Astrocyte (in vitro differentiated cells and primary cell): Measurements from ENCODE around the gene KLHDC8A. TPM values are rescaled to one million over a fixed set of nuclear protein-coding genes. Genes with fewer than 3 reads are reported as not detected.

Experiments
- DNase-seq: peaks from one replicate; pipeline ENCODE4 v3.0.0-alpha.2; 2010; ENCODE audit warnings: low read depth
- FAIRE-seq: peaks from 2 replicates; lab custom pipeline; 2011; peaks lifted over from hg19 to GRCh38; lab: Jason Lieb, UNC
- H2AFZ ChIP-seq: 2 replicates; pipeline ENCODE4 v1.6.0; 2012; ENCODE audit warnings: low read depth, low read length, inconsistent platforms
- H3K27ac ChIP-seq: 2 replicates; pipeline ENCODE4 v1.5.1; 2011; ENCODE audit warnings: low read depth, low read length, inconsistent platforms
- H3K27me3 ChIP-seq: 2 replicates; pipeline ENCODE4 v1.6.0; 2011; ENCODE audit warnings: low read length, inconsistent platforms; ENCODE audit not compliant: insufficient read depth
- H3K36me3 ChIP-seq: 2 replicates; pipeline ENCODE4 v1.5.1; 2011; ENCODE audit warnings: low read length, inconsistent platforms; ENCODE audit not compliant: insufficient read depth
- H3K4me1 ChIP-seq: 2 replicates; pipeline ENCODE4 v1.5.1; 2011; ENCODE audit warnings: low read length, inconsistent platforms; ENCODE audit not compliant: insufficient read depth
- H3K4me2 ChIP-seq: 2 replicates; pipeline ENCODE4 v1.6.0; 2012; ENCODE audit warnings: low read length, inconsistent platforms
- H3K4me3 ChIP-seq: 2 replicates; pipeline ENCODE4 v1.5.1; 2011; ENCODE audit warnings: low read depth, mild to moderate bottlenecking, low read length, inconsistent platforms; ENCODE audit not compliant: insufficient read depth
- H3K79me2 ChIP-seq: 2 replicates; pipeline ENCODE4 v1.6.0; 2012; ENCODE audit warnings: mild to moderate bottlenecking, low read length, inconsistent platforms; ENCODE audit not compliant: insufficient read depth
- H3K9ac ChIP-seq: 2 replicates; pipeline ENCODE4 v1.6.0; 2012; ENCODE audit warnings: mild to moderate bottlenecking, low read length, inconsistent platforms
- H3K9me3 ChIP-seq: 2 replicates; pipeline ENCODE4 v1.5.1; 2012; ENCODE audit warnings: low read depth, mild to moderate bottlenecking, low read length, inconsistent platforms; ENCODE audit not compliant: insufficient read depth
- H4K20me1 ChIP-seq: 2 replicates; pipeline ENCODE4 v1.6.0; 2012; ENCODE audit warnings: low read length, inconsistent platforms; ENCODE audit not compliant: insufficient read depth
- H3K27ac Mint-ChIP-seq: one replicate; pipeline ENCODE4 v1.8.0; 2021; ENCODE audit warnings: mild to moderate bottlenecking, mixed read lengths; ENCODE audit not compliant: unreplicated experiment
- H3K27me3 Mint-ChIP-seq: one replicate; pipeline ENCODE4 v1.8.0; 2021; ENCODE audit warnings: low read depth, mixed read lengths; ENCODE audit not compliant: unreplicated experiment
- H3K36me3 Mint-ChIP-seq: one replicate; pipeline ENCODE4 v1.8.0; 2021; ENCODE audit warnings: low read depth, mixed read lengths; ENCODE audit not compliant: unreplicated experiment
- H3K4me1 Mint-ChIP-seq: one replicate; pipeline ENCODE4 v1.8.0; 2021; ENCODE audit warnings: low read depth, mixed read lengths; ENCODE audit not compliant: unreplicated experiment
- H3K4me3 Mint-ChIP-seq: one replicate; pipeline ENCODE4 v1.8.0; 2021; ENCODE audit warnings: mild to moderate bottlenecking, moderate library complexity, mixed read lengths; ENCODE audit not compliant: unreplicated experiment
- H3K9me3 Mint-ChIP-seq: one replicate; pipeline ENCODE4 v1.8.0; 2021; ENCODE audit warnings: mild to moderate bottlenecking, mixed read lengths; ENCODE audit not compliant: unreplicated experiment
- EZH2 ChIP-seq: IDR thresholded peaks from 2 replicates; pipeline ENCODE4 v1.6.1; 2012; ENCODE audit warnings: mild to moderate bottlenecking, low read length, inconsistent platforms; ENCODE audit not compliant: insufficient read depth
- total RNA-seq: library from RNA; stranded (reverse); gene quantifications from 2 replicates; pipeline ENCODE4 v1.2.1, GENCODE V29; 2021
- TF ChIP-seq, protein P1 (sequence below): IDR thresholded peaks from 2 replicates; pipeline ENCODE4 v1.5.1; 2011; ENCODE audit warnings: low read depth, mild to moderate bottlenecking, inconsistent platforms, low read length, moderate library complexity; ENCODE audit not compliant: insufficient read depth

The KLHDC8A gene
- total RNA-seq, 1 donor from 2014 or later, result 0.39 TPM

GRCh38 chr1:205353612-205354011, 3.1 kb downstream of the KLHDC8A start:
- no peak for TF ChIP-seq EZH2
- TF ChIP-seq, protein P1, sequence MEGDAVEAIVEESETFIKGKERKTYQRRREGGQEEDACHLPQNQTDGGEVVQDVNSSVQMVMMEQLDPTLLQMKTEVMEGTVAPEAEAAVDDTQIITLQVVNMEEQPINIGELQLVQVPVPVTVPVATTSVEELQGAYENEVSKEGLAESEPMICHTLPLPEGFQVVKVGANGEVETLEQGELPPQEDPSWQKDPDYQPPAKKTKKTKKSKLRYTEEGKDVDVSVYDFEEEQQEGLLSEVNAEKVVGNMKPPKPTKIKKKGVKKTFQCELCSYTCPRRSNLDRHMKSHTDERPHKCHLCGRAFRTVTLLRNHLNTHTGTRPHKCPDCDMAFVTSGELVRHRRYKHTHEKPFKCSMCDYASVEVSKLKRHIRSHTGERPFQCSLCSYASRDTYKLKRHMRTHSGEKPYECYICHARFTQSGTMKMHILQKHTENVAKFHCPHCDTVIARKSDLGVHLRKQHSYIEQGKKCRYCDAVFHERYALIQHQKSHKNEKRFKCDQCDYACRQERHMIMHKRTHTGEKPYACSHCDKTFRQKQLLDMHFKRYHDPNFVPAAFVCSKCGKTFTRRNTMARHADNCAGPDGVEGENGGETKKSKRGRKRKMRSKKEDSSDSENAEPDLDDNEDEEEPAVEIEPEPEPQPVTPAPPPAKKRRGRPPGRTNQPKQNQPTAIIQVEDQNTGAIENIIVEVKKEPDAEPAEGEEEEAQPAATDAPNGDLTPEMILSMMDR, result no peak
- peaks cover 21% of the 10 kb centered on the region for H3K4me1 ChIP-seq
- H3K79me2 ChIP-seq, result no peaks in the 10 kb centered on the region
- no peak overlapping the region for H3K4me3 ChIP-seq
- H3K27me3 ChIP-seq, result peaks cover 2% of the 10 kb centered on the region
- no peaks in the 10 kb centered on the region for H3K9me3 Mint-ChIP-seq
- H4K20me1 ChIP-seq, result no peaks in the 10 kb centered on the region
- no peak overlapping the region for H3K27ac ChIP-seq
- no peaks in the 10 kb centered on the region for H3K36me3 Mint-ChIP-seq
- FAIRE-seq (no peak), DNase-seq (no peak)
- H3K36me3 ChIP-seq, result no peaks in the 10 kb centered on the region
- H2AFZ ChIP-seq, result no peak overlapping the region
- H3K27ac Mint-ChIP-seq, result peak overlapping the region; percentile 2
- peaks cover 24% of the 10 kb centered on the region for H3K4me1 Mint-ChIP-seq
- H3K27me3 Mint-ChIP-seq, result peaks cover 3% of the 10 kb centered on the region
- H3K4me3 Mint-ChIP-seq, result no peak overlapping the region
- no peak overlapping the region for H3K4me2 ChIP-seq
- H3K9ac ChIP-seq, result no peak overlapping the region
- no peaks in the 10 kb centered on the region for H3K9me3 ChIP-seq

GRCh38 chr1:205353191-205353590, 3.5 kb downstream of the KLHDC8A start:
- H4K20me1 ChIP-seq, result no peaks in the 10 kb centered on the region
- H3K9ac ChIP-seq, result no peak overlapping the region
- no peaks in the 10 kb centered on the region for H3K36me3 Mint-ChIP-seq
- H3K4me1 Mint-ChIP-seq, result peaks cover 29% of the 10 kb centered on the region
- FAIRE-seq (no peak), DNase-seq (no peak)
- H3K4me3 Mint-ChIP-seq, result no peak overlapping the region
- no peak overlapping the region for H3K27ac Mint-ChIP-seq
- H3K4me3 ChIP-seq, result no peak overlapping the region
- H3K27ac ChIP-seq, result no peak overlapping the region
- H3K79me2 ChIP-seq, result no peaks in the 10 kb centered on the region
- peaks cover 2% of the 10 kb centered on the region for H3K27me3 ChIP-seq
- no peaks in the 10 kb centered on the region for H3K9me3 Mint-ChIP-seq
- peaks cover 23% of the 10 kb centered on the region for H3K4me1 ChIP-seq
- no peaks in the 10 kb centered on the region for H3K9me3 ChIP-seq
- TF ChIP-seq EZH2, result no peak
- TF ChIP-seq, protein P1, result no peak
- H3K27me3 Mint-ChIP-seq, result peaks cover 2% of the 10 kb centered on the region
- H2AFZ ChIP-seq, result no peak overlapping the region
- H3K36me3 ChIP-seq, result no peaks in the 10 kb centered on the region
- H3K4me2 ChIP-seq, result no peak overlapping the region

- Histone ChIP-seq H2AFZ (no peak overlapping the region), H3K36me3 (no peaks in the 10 kb centered on the region), H3K79me2 (no peaks in the 10 kb centered on the region), H3K4me3 (no peak overlapping the region), H3K9me3 (no peaks in the 10 kb centered on the region), H3K9ac (no peak overlapping the region), H3K27ac (no peak overlapping the region), H4K20me1 (no peaks in the 10 kb centered on the region), H3K4me1 (peaks cover 21% of the 10 kb centered on the region), H3K4me2 (no peak overlapping the region), H3K27me3 (peaks cover 2% of the 10 kb centered on the region)
- Mint-ChIP-seq H3K27ac (no peak overlapping the region), H3K27me3 (peaks cover 2% of the 10 kb centered on the region), H3K4me3 (no peak overlapping the region), H3K4me1 (peaks cover 32% of the 10 kb centered on the region), H3K9me3 (no peaks in the 10 kb centered on the region), H3K36me3 (no peaks in the 10 kb centered on the region)
- FAIRE-seq, result no peak
- TF ChIP-seq, protein P1, result no peak
- TF ChIP-seq EZH2, result no peak
- DNase-seq, result no peak
These were observed 4.6 kb downstream of the KLHDC8A start for GRCh38 chr1:205351984-205352713.
